NOMO-1 treated with dmso at 0.1 percent for 144 hours (cell line): ENCODE data around the gene LRIG1.

Experiments used
- DNase-seq: peaks from one replicate; lab custom pipeline; 2025; ENCODE audit not compliant: unreplicated experiment; lab: John Stamatoyannopoulos, UW

LRIG1 gene

DNA sequence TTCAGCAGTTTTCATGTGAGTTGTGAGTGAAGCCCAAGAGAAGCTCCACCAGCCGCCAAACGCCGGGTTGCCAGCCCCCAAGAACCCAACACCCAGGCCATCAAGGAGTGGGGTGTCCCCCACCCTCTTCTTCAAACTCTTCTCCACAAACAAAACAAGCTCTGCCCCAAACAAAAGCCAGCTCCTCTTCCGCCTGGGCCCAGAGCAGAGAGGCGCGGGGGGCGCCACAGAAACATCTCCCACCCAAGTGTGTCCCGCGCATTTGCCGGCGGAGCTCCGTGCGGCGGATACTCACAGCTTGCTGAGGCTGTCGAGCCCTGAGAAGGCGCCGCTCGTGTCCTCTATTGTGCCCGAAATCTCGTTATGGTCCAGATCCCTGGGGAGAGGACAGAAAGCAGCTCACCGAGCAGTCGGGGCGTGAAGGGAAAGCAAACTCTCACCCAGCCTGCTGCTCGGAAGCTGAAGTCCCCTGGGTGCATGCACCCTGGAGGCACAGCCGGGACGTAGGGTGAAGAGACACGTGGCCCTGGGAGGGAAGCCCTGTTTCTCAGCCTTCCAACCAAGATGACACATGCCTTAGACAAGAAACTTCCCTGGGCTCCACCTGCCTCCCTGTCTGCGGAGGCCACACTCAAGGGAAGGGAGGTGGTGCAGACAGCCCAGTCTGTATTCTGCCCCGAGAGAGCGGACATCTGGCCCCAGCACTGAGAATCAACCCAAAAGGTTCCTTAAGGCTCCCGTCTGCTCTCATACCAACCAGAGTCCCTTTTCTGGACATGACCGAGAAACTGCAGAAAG lies 95.7 kb downstream of the LRIG1 start:
- no peak for DNase-seq

DNA sequence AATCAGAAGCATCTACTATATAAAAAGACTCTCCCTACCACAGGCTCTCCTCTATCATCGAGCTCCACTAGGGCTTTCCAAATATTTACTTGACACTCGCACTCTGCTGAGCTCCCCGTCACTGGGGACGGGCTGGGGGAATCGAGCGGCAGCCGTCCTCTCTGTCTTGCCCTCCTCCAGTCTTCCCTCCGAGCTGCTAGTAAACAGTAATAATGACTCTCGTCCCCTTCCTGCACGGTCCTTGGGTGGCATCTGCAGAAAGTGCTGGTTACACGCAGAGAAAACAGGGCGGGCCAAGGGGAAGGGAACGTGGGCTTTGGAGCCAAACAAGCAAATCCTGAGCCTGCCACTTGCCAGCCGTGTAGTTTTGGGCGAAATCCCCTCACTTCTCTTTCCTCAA lies 96.6 kb downstream of the LRIG1 start:
- no peak for DNase-seq

DNA sequence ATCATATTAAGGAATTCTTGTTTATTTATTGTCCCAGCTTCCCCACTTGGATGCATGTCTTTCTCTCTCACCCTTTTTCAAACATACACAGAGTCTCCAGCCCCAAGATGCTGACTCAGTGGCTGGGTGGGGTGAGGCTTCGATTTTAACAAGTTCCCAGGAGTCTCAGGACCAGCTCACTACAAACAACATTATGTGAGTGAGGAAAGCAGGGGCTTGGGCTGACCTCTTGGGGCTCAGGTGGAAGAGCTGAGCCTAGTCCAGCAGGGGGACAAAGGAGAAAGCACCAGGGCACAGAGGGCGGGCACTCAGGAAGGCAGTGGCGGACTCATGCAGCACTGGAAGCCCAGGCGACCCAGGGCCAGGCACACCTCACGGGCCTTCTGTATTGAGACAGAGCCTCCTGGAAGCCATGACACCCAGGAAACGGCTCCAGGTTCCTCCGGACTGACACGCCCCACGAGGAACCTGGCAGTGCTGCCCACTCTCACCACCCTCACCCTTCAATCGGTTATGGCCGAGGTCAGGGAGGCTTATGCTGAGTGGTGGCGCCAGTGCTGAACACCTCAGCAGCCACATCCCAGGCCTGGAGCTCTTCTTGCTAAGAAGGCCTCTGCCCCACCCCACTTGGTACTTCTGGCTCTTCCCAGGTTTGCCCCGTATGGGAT lies 97.4 kb downstream of the LRIG1 start:
- DNase-seq, result no peak

DNA sequence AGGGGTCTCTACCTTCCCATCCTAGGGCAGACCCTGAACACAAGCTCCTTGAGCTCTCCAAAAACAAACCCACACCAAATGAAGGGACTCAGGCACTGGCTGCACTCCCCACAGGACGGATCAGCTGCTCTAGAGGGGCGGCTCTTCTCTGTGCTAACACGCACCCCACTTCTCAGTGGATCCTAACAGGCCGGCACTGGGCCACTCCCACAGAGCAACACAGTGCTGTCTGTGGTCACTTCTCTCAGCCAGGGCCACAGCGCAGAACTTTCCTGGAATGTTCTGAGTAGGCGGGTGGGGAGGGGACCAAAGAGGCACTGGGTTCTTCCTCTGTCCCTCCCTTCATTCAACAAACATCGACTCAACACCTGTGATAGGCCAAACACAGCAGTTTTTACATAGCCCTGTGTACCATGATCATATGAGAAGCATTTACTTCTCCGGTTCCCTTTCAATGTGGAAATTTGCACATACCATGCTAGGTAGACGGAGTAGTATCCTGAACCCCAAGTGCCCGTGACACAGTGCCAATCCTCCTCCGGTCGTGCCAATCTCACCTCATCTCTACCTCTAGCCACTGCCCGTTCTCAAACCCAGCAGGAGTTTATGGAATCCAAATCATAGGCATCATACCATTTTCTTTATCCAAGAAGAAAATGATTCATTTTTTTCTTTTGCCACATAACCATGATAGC lies 98.1 kb downstream of the LRIG1 start:
- DNase-seq, result no peak

DNA sequence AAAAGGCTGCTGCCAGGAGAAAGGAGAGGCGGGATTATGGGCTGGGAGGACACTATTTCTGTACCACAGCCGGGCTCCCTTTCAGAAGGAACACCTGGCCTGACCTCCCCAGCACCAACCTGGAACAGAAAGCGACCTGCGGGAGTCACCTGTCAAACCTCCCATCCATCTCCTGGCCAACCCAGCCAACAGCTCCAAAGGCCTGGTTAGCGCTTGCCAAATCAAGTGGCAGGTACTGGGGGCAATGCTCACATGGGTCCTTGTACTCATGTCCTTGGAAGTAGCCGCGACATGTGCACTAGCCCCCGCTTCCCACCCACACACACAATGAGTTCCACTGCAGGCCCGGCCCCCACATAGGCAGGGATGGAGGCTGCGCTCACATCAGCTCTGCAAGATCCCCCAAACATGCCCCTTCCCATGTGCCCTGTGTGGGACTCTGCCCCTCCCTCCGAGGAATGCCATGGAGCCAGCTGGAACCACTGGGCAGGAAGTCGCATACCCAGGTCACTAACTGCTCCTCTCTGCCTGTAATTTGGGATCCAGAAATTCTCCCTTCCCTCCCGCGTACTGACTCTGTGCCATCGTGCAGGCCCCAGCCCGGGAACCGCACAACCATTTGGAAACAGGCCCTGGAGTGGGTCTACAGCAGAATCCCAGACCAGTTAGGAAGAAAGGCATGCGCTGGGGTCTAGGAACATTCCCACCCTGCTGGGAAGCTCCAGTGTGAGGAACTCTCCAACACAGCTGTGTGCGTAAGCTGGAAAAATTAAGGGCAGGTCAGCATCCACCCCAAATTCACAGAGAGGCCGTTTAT lies 98.9 kb downstream of the LRIG1 start:
- DNase-seq, result no peak

- no peak for DNase-seq
These were observed 99.7 kb downstream of the LRIG1 start for GRCh38 chr3:66401157-66401550.

- DNase-seq, result no peak
These were observed 100.2 kb downstream of the LRIG1 start for GRCh38 chr3:66400411-66401156.

DNA sequence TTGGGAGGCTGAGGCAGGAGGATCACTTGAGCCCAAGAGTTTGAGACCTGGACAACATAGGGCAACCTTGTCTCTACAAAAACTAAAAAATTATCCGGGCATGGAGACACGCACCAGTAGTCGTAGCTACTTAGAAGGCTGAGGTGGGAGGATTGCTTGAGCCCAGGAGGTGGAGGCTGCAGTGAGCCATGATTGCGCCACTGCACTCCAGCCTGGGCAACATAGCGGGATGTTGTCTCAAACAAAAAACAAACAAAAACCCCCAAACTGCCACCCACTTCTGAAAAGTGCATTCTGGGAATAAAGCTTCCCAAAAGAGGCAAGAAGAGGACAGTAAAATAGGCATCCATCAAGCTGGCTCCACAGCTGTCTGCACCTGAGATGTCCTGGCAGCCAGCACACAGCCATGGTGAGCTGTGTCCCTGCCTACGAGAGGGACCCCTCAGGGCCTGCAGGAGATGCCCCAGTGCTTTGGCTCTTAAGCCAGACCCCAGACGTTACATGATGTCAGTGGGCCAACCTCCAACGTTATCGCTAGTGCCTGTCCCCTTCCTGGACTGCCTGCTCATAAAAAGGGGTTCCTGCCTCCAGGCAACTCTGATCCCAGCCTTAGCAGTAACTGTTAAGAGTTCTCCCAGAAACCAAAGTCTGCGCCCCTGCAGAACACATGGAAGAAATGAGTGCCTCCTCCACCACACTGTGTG lies 101.1 kb downstream of the LRIG1 start:
- DNase-seq, result no peak

- no peak for DNase-seq
These were observed 102.4 kb downstream of the LRIG1 start for GRCh38 chr3:66398228-66399025.

GRCh38 chr3:66397745-66398144 lies 103.1 kb downstream of the LRIG1 start:
- DNase-seq, result peak; percentile 50

GRCh38 chr3:66396888-66397287 lies 103.9 kb downstream of the LRIG1 start:
- DNase-seq, result no peak

- no peak for DNase-seq
These were observed 104.6 kb downstream of the LRIG1 start for GRCh38 chr3:66396161-66396760.

- no peak for DNase-seq
These were observed 105.2 kb downstream of the LRIG1 start for GRCh38 chr3:66395635-66396034.

- no peak for DNase-seq
These were observed 106.0 kb downstream of the LRIG1 start for GRCh38 chr3:66394753-66395249.

- DNase-seq, result no peak
These were observed 106.6 kb downstream of the LRIG1 start for GRCh38 chr3:66394019-66394752.

DNA sequence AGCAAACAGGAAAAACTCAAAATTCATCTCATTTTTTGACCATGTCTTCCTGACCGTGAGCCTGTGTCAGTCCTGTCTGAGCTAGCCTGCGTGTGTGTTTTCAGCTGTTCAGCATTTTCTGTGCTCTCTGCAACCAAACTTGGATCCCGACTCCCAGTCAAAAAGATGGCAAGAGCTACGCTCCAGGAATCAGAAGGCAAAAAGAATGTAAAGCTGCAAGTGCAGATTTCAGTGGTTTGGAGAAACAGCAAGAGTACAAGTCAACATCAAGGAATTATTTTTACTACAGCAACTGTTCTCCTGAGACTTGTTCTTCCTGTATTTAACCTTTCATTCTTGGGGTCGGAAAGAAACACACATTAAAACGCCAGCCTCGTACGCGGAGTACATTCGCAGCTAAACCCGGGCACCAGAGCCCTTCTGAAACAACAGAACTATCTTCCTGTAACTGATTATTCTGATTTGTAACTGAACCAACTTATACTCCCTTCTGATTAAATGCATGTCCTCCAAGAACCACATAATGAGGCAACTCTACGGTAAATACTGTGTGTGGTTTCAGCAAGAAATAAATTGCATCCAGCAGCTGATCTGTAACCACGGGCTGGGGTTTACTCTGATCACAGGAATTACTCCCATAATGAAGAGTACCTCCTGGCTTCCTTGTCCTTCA lies 107.4 kb downstream of the LRIG1 start:
- DNase-seq, result no peak

DNA sequence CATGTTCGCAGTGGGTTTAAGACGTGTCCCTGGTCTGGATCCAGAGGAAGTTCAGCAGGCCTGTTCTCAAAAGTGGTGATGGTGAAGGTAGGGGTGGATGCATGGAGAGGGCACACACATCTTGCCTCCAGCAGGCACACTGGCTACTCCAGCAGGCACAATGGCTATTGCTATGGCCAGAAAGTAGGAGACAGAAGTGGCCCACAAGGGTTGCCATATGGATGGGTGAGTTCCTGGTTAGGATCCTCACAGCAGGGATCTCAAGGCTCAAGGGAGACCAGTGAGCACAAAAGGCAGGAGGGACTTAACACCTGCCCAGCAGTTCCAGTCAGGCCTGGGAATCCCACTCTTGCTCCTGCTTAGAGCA lies 107.9 kb downstream of the LRIG1 start:
- no peak for DNase-seq
